Measurements from ENCODE around the gene SH3RF2.
"Not testable (repeated sequence)": the region's sequence is repeated elsewhere in the genome, so short reads cannot be mapped to it uniquely, and the experiment has no call there.

SH3RF2 gene

DNA sequence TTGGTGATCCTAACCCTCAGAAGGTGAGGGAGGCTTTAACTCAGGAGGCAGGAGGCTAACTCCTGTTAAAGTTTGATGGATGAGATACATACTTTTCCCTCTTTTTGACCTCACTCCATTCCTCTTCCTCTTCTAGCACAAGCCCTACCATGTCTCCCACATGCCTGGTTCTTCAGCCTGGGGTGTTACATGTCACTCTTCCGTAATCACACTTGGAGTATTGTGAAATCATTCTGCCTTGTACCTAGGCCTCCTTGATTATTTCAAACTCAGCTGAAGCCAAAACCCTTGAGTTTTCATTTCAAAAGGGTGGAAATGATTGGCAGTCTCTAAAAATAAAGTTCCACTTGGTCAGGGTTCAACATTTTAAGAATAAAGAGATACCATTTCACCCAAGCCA is 167.2 kb downstream of the SH3RF2 start:
- DNase-seq (ENCODE audit: extremely low spot score) = no peak
- POLR2A ChIA-PET = no interaction called here
- TF ChIP-seq, protein P1, sequence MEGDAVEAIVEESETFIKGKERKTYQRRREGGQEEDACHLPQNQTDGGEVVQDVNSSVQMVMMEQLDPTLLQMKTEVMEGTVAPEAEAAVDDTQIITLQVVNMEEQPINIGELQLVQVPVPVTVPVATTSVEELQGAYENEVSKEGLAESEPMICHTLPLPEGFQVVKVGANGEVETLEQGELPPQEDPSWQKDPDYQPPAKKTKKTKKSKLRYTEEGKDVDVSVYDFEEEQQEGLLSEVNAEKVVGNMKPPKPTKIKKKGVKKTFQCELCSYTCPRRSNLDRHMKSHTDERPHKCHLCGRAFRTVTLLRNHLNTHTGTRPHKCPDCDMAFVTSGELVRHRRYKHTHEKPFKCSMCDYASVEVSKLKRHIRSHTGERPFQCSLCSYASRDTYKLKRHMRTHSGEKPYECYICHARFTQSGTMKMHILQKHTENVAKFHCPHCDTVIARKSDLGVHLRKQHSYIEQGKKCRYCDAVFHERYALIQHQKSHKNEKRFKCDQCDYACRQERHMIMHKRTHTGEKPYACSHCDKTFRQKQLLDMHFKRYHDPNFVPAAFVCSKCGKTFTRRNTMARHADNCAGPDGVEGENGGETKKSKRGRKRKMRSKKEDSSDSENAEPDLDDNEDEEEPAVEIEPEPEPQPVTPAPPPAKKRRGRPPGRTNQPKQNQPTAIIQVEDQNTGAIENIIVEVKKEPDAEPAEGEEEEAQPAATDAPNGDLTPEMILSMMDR (IDR thresholded peaks at IDR 0.05; ENCODE audit: control extremely low read depth, extremely low read depth, low read depth, missing control alignments) = no peak
- CTCF ChIA-PET = interaction anchor here (1.3 to 1.5 kb wide), 3 partner anchors 25 to 62 kb away, joined by 3 to 4 read pairs (median 3); no protein-coding TSS in a partner anchor

DNA sequence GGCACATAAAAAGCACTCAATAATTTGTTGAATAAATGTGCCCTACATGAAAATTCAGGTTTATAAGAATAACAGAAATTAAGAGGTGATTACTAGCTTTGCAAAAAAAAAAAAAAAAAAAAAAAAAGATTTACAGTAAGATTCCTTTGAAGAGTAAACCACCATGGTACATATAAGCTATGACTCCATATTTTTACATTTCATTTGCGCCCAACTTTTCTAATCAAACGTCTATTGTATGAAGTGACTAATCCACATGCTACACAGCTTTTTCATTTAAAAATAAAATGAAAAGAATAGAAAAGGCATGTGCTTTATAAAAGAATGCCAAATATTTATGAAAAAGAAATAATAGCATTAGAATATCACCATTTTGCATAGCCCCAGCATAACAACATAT is 169.1 kb downstream of the SH3RF2 start, which contains the start of gene PLAC8L1:
TSS of gene PLAC8L1 (minus strand) at position 101 of the 400 bp plus-strand sequence. CDS start 1,266 bp downstream, outside the sequence.
- TF ChIP-seq, protein P1 (IDR thresholded peaks at IDR 0.05; ENCODE audit: control extremely low read depth, extremely low read depth, low read depth, missing control alignments) = no peak
- CTCF ChIA-PET = no interaction called here
- no peak for DNase-seq (ENCODE audit: extremely low spot score)
- POLR2A ChIA-PET = no interaction called here

DNA sequence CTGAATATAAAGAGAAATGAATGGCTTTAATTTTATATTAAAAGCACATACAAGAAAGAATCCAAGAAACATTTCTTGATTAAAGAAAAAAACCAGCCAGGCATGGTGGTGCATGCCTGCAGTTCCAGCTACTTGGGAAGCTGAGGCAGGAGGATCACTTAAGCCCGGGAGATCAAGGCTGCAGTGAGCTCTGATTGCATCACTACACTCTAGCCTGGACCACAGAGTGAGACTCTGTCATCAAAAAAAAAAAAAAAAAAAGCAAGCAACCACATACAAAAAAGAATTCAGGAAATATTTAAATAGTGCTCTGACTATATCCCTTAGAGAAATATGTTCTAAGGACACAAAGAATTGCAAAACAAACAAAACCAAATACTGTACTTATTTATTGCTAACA is 171.5 kb downstream of the SH3RF2 start:
- ChIA-PET CTCF (interaction anchor here (1.0 to 2.7 kb wide), 2 partner anchors 23 to 1904 kb away, joined by 4 to 7 read pairs; no protein-coding TSS in a partner anchor), POLR2A (no interaction called here)
- TF ChIP-seq, protein P1 (IDR thresholded peaks at IDR 0.05; ENCODE audit: control extremely low read depth, extremely low read depth, low read depth, missing control alignments) = no peak
- DNase-seq (ENCODE audit: extremely low spot score) = no peak

DNA sequence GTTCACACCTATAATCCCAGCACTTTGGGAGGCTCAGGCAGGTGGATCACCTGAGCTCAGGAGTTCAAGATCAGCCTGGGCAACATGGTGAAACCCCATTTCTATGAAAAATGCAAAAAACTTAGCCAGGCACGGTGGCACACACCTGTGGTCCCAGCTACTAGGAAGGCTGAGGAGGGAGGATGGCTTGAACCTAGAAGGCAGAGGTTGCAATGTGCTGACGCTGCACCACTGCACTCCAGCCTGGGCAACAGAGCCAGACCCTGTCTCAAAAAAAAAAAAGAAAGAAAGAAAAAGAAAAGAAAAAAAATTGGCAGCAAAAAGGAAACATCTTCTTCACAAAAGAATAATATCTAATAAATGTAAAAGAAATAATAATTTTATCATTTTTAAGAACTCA is 172.5 kb downstream of the SH3RF2 start:
- CTCF ChIA-PET = interaction anchor here (1.3 to 2.7 kb wide), 2 partner anchors 11 to 22 kb away, joined by 4 to 7 read pairs; no protein-coding TSS in a partner anchor
- DNase-seq (ENCODE audit: extremely low spot score); POLR2A ChIA-PET: not testable (repeated sequence)

DNA sequence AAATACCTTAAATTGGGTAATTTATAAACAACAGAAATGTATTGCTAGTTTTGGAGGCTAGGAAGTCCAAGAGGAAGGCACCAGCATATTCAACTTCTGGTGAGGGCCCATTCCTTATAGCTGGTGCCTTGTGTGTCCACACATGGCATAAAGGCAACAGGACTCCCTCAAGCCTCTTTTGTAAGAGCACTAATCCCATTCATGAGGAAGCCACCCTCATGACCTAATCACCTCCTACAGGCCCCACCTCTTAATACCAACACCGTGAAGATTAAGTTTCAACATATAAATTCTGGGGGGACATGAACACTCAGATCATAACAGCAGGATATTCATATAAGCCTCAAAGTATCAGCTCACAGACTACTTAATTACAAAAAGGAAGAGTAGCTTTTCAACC is 173.0 kb downstream of the SH3RF2 start:
- CTCF ChIA-PET = interaction anchor here (1.0 to 2.7 kb wide), 3 partner anchors 11 to 110 kb away, joined by 3 to 7 read pairs (median 4); no protein-coding TSS in a partner anchor
- no peak for DNase-seq (ENCODE audit: extremely low spot score)
- POLR2A ChIA-PET = no interaction called here
- TF ChIP-seq, protein P1 (IDR thresholded peaks at IDR 0.05; ENCODE audit: control extremely low read depth, extremely low read depth, low read depth, missing control alignments) = no peak

DNA sequence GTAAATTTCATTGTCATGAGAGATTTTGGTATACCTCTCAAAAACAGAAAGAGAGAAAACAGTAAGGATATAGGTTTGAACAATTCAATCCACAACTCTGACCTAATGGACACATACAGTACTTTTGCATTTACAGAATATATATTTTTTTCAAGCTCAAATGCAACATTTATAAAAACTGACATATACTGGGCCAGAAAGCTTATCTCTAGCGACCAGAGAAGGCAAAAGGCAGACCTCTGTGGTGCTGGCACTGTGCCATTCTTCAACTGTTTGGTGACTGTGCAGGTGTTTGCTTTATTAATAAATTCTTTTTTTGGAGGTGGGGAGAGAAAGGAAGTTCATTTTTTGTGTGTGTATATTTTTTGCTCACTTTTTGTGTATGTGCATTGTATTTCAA is 175.0 kb downstream of the SH3RF2 start:
- ChIA-PET POLR2A (no interaction called here), CTCF (no interaction called here)
- no peak for DNase-seq (ENCODE audit: extremely low spot score)
- TF ChIP-seq, protein P1 (IDR thresholded peaks at IDR 0.05; ENCODE audit: control extremely low read depth, extremely low read depth, low read depth, missing control alignments) = no peak

DNA sequence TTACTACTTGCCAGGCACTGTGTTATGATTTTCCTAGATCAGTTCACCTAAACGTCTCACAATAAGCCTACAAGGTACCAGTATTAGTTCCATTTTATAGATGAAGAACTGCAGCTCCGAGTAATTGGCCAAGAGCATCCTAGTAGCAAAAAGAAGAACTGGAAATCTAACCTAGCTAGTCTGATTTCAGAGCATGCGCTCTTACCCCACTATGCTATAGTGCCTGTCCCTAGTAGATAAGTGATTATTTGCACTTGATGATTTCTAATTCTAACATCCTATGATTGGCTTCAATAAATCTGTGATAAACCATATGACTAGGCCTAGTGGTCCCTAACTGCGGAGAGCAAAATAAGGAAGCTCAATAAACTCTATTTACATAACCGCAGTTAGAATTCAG is 176.1 kb downstream of the SH3RF2 start:
- CTCF ChIA-PET = interaction anchor here (0.7 to 1.8 kb wide), 3 partner anchors 14 to 29 kb away, joined by 3 to 4 read pairs (median 3); no protein-coding TSS in a partner anchor
- POLR2A ChIA-PET = no interaction called here
- TF ChIP-seq, protein P1 (IDR thresholded peaks at IDR 0.05; ENCODE audit: control extremely low read depth, extremely low read depth, low read depth, missing control alignments) = no peak
- no peak for DNase-seq (ENCODE audit: extremely low spot score)

Measured in GM10248 (cell line).